ENCODE measurements around the gene MYO1C.

Gene MYO1C

GRCh38 chr17:1467898-1468492 is 24.5 kb downstream of the MYO1C start:
- no peak for TF ChIP-seq CTCF (conservative IDR thresholded peaks at IDR 0.05; ENCODE audit: low read depth)
- CTCF ChIA-PET: no interaction called here
- POLR2A ChIA-PET (ENCODE audit: low non-redundant PET): no interaction called here
- H3K27ac ChIP-seq: peak overlapping the region; percentile 25; the same call in 1 of the 2 replicates
- no peak for DNase-seq (ENCODE audit: low spot score)

DNA sequence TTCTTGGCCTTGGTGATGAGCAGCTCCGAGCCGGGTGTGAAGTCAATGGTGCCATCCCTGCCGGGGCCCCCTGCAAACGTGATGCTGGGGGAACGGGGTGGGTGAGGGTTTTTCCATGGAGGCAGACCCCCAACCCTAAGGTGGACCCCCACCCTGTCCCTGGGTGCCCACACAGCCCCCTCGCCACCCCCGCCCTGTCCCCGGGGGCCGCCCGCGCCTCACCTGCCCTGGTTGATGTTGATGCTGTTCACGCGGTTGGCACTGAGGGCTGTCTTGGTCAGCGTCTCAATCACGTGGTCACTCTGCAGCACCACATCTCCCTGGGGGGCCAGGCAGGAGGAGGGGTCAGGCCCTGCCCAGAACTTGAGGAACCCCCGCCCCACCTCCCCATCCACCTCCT is 25.2 kb downstream of the MYO1C start:
- CTCF ChIA-PET: no interaction called here
- peak overlapping the region; percentile 23; the same call in 1 of the 2 replicates for H3K27ac ChIP-seq
- DNase-seq (ENCODE audit: low spot score): no peak
- TF ChIP-seq CTCF (conservative IDR thresholded peaks at IDR 0.05; ENCODE audit: low read depth): no peak
- POLR2A ChIA-PET (ENCODE audit: low non-redundant PET): no interaction called here

GRCh38 chr17:1464186-1464585 is 28.3 kb downstream of the MYO1C start:
- ChIA-PET CTCF (interaction anchor here (0.5 kb wide), 1 partner anchor 72 kb away, joined by 6 read pairs; no protein-coding TSS in a partner anchor), POLR2A (ENCODE audit: low non-redundant PET) (no interaction called here)
- no peak for TF ChIP-seq CTCF (conservative IDR thresholded peaks at IDR 0.05; ENCODE audit: low read depth)

DNA sequence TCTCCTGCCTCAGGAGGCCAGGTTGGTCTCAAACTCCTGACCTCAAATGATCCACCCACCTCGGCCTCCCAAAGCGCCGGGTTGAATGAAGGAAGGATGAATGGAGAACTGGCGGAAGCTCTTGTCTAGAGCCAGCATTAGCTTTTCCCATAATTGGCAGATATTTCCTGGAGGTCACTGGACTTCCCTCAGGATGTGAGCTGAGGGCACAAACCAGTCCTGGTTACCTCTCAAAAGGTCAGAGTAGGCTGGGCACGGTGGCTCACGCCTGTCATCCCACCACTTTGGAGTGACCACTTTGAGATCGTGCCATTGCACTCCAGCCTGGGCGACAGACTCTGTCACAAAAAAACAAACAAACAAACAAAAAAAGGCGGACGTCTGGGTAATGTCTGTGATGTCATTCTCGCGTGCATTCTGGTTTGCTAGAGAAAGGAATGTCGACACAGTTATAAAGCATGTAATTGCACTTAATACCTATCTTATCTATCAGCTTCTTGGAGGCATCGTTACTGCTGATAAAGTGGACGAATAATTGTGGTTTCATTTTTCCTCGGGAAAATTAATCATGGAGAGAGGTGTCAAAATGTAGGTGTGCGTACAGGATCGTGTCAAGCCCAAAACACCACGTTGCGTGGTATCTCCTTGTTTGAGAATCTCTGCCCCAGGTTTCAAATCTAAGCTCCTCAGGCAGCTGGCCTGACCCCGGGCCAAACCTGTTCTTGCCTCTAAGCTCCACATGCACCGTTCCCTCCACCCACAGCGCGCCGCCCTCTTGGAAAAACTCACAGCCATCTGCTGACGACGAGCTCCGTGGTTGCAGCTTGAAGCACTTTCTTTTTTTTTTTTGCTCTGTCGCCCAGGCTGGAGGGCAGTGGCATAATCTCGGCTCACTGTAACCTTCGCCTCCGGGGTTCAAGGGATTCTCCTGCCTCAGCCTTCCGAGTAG is 30.0 kb downstream of the MYO1C start:
- DNase-seq (ENCODE audit: low spot score): no peak
- POLR2A ChIA-PET (ENCODE audit: low non-redundant PET): interaction anchor here (0.6 kb wide), 1 partner anchor 175 kb away, joined by 3 read pairs; no protein-coding TSS in a partner anchor
- no peak for TF ChIP-seq CTCF (conservative IDR thresholded peaks at IDR 0.05; ENCODE audit: low read depth)
- H3K27ac ChIP-seq: peak overlapping the region; percentile 80
- CTCF ChIA-PET: interaction anchor here (0.6 to 0.9 kb wide), 4 partner anchors 12 to 63 kb away, joined by 3 to 4 read pairs (median 4); no protein-coding TSS in a partner anchor

More at GRCh38 chr17:1464186-1464585, 28.3 kb downstream of the MYO1C start:
- DNase-seq (ENCODE audit: low spot score): no peak
- H3K27ac ChIP-seq: peak overlapping the region; percentile 70

- POLR2A ChIA-PET (ENCODE audit: low non-redundant PET): no interaction called here
- CTCF ChIA-PET: interaction anchor here (0.6 to 0.7 kb wide), 2 partner anchors 13 to 62 kb away, joined by 4 read pairs; no protein-coding TSS in a partner anchor
- no peak for TF ChIP-seq CTCF (conservative IDR thresholded peaks at IDR 0.05; ENCODE audit: low read depth)
These were observed 31.1 kb downstream of the MYO1C start for GRCh38 chr17:1461198-1461944.

DNA sequence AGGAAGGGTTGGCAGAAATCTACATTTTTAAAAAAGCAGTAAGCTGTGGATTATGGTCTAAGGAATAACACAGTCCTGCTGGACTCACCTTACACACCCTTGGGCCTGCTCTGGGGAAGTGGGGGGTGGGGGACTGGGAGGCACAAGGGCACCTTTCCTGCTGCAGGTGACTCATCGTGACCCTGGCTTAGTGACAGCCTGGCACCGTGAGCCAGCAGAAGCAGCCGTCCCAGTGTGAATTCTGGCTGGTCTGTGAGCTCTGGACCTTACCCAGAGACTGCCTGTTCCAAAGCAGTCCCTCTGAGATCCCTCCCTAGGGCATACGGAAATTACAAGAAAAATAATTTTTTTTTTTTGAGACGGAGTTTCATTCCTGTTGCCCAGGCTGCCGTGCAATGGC is 32.3 kb downstream of the MYO1C start:
- H3K27ac ChIP-seq: peak overlapping the region; percentile 80
- CTCF ChIA-PET: interaction anchor here (0.7 kb wide), 1 partner anchor 29 kb away, joined by 3 read pairs; no protein-coding TSS in a partner anchor
- no peak for TF ChIP-seq CTCF (conservative IDR thresholded peaks at IDR 0.05; ENCODE audit: low read depth)
- POLR2A ChIA-PET (ENCODE audit: low non-redundant PET): no interaction called here
- peak; percentile 16 for DNase-seq (ENCODE audit: low spot score)

More at GRCh38 chr17:1461198-1461944, 31.1 kb downstream of the MYO1C start:
- no peak for DNase-seq (ENCODE audit: low spot score)
- peak overlapping the region; percentile 80 for H3K27ac ChIP-seq
